ENCODE measurements around the gene DLK1. TPM values are rescaled to one million over a fixed set of nuclear protein-coding genes. Genes with fewer than 3 reads are reported as not detected.

Gene DLK1
- total and polyA plus RNA-seq, 8 donors: 0.25 to 1.7 (median 1.6) TPM; not detected in 1

GRCh38 chr14:100679153-100679552 is 47.5 kb upstream of the DLK1 start:
- Histone ChIP-seq H3K36me3 (no peaks in the 10 kb centered on the region), H3K4me1 (peaks cover 4 to 51% of the 10 kb centered on the region in 2 donors), H3K4me3 (no peak overlapping the region), H3K9me3 (no peaks in the 10 kb centered on the region), H3K27me3 (peaks cover 0 to 13% of the 10 kb centered on the region in 2 donors), H3K27ac (no peak overlapping the region)
- ATAC-seq (no peak), DNase-seq (no peak)
- no peak for TF ChIP-seq CTCF (IDR thresholded peaks at IDR 0.05)
- intact Hi-C loops (cut with DNase I): no loop called here

GRCh38 chr14:100679707-100680438 is 46.8 kb upstream of the DLK1 start:
- ATAC-seq (peak; percentile 61), DNase-seq (peak in 3 of 4 donors; percentile 60 to 88 (median 64))
- Histone ChIP-seq H3K27me3 (peaks cover 0 to 13% of the 10 kb centered on the region in 2 donors), H3K9me3 (no peaks in the 10 kb centered on the region), H3K27ac (peak overlapping the region in 1 of 2 donors; percentile 69), H3K4me1 (peaks cover 4 to 51% of the 10 kb centered on the region in 2 donors), H3K36me3 (no peaks in the 10 kb centered on the region), H3K4me3 (no peak overlapping the region)
- intact Hi-C loops (cut with DNase I): no loop called here
- no peak for TF ChIP-seq CTCF (IDR thresholded peaks at IDR 0.05)

- no peak for TF ChIP-seq CTCF (IDR thresholded peaks at IDR 0.05)
- Histone ChIP-seq H3K27me3 (peaks cover 0 to 13% of the 10 kb centered on the region in 2 donors), H3K27ac (peak overlapping the region in 1 of 2 donors; percentile 69), H3K4me1 (peaks cover 4 to 51% of the 10 kb centered on the region in 2 donors), H3K36me3 (no peaks in the 10 kb centered on the region), H3K4me3 (no peak overlapping the region), H3K9me3 (no peaks in the 10 kb centered on the region)
- intact Hi-C loops (cut with DNase I): no loop called here
- DNase-seq (no peak), ATAC-seq (no peak)
Observed at GRCh38 chr14:100680439-100681051, 46.1 kb upstream of the DLK1 start.

- Histone ChIP-seq H3K9me3 (no peaks in the 10 kb centered on the region), H3K27me3 (peaks cover 0 to 13% of the 10 kb centered on the region in 2 donors), H3K27ac (no peak overlapping the region), H3K4me1 (peaks cover 4 to 48% of the 10 kb centered on the region in 2 donors), H3K4me3 (no peak overlapping the region), H3K36me3 (no peaks in the 10 kb centered on the region)
- DNase-seq: no peak
- ATAC-seq: no peak
- TF ChIP-seq CTCF (IDR thresholded peaks at IDR 0.05): no peak
- intact Hi-C loops (cut with DNase I): no loop called here
Observed at GRCh38 chr14:100681111-100681510, 45.6 kb upstream of the DLK1 start.

- TF ChIP-seq CTCF (IDR thresholded peaks at IDR 0.05): no peak
- no peak overlapping the region for H3K27ac ChIP-seq
- intact Hi-C loops (cut with DNase I): no loop called here
- H3K4me3 ChIP-seq: no peak overlapping the region
- DNase-seq: peak in 1 of 4 donors; percentile 2
- H3K9me3 ChIP-seq: no peaks in the 10 kb centered on the region
- H3K36me3 ChIP-seq: no peaks in the 10 kb centered on the region
- H3K27me3 ChIP-seq: peaks cover 0 to 6% of the 10 kb centered on the region in 2 donors
- peaks cover 4 to 32% of the 10 kb centered on the region in 2 donors for H3K4me1 ChIP-seq
- ATAC-seq: no peak
Observed at GRCh38 chr14:100682749-100683148, 43.9 kb upstream of the DLK1 start.
